MV-4-11 (cell line): ENCODE measurements around the gene RPS6KA5.
"Not testable (repeated sequence)": the region's sequence is repeated elsewhere in the genome, so short reads cannot be mapped to it uniquely, and the experiment has no call there.

Experiments used
- DNase-seq: peaks from one replicate; lab custom pipeline; 2025; lab: John Stamatoyannopoulos, UW

The RPS6KA5 gene

DNA sequence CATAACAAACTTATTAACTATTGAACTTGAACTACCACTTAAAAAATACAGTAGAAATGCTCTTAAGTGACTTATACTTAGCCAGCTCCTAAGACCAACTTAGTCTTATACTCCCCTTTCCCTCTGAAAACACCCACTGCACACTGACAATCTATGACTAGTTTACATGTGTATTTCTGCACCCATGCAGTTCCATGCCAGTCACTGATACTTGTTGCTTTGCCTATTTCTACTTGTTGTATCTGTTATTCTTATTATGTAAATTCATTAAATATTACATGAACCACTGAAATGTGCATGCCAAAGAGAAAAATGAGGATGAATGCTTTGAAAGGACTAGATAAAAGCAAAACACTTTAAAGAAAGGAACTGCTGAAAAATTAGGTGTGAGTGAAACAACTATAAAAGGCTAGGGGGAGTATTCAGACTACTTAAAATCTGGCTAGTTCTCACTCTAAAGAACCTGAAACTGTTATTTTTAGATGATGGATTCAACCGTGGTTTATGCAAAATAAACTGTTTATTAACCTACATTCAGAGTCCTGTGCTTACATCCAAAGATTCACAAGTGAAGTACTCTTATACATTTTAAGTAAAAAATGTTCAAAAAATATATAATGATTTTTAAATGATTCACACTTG lies 74.7 kb downstream of the RPS6KA5 start:
- no peak for DNase-seq

DNA sequence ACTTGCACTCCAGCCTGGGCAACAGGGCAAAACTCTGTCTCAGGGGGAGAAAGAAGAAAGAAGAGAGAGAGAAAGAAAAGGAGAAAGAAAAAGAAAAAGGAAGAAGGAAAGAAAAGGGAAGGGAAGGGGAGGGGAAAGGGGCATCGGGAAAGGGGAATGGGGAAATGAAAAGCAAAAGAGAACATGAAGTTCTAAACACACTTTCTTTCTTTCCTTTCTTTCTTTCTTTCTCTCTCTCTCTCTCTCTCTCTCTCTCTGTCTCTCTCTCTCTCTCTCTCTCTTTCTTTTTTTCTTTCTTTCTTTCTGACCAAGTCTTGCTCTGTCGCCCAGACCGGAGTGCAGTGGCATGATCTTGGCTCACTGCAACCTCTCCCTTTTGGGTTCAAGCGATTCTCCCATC lies 76.9 kb downstream of the RPS6KA5 start:
- no peak for DNase-seq

GRCh38 chr14:90981636-90982035 lies 78.8 kb downstream of the RPS6KA5 start:
- DNase-seq, result no peak

DNA sequence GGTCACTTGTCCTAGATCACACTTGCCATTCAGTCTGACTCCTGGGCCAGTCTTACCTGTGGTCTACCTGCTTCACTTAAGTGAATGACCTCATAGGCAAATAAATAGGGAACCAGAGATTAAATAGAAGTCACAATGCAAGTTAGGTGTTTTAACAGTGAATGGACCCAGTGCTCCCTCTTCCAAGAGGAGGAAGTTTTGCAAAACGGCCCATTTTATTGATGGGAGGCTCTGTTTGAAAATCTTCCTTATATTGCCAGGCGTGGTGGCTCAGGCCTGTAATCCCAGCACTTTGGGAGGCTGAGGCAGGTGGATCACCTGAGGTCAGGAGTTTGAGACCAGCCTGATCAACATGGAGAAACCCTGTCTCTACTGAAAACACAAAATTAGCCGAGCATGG lies 79.8 kb downstream of the RPS6KA5 start:
- not testable (repeated sequence) for DNase-seq

DNA sequence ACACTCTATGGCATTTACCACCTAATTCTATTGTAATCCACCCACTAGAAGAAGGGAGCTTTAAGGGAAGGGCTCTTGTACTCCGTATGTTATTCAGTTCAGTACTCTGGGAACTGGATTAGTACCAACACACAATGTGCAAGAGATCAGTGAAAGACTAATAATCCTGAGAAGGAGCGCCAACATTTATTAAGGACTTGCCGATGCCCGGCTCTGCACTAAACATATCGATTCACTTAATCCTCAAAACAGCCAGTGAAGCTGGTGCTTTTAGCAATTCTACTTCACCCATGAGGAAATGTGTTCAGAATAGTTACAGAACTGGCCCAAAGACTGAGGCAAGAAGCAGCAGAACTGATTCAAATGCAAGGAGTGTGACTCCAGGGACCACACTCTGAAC lies 80.9 kb downstream of the RPS6KA5 start:
- no peak for DNase-seq

DNA sequence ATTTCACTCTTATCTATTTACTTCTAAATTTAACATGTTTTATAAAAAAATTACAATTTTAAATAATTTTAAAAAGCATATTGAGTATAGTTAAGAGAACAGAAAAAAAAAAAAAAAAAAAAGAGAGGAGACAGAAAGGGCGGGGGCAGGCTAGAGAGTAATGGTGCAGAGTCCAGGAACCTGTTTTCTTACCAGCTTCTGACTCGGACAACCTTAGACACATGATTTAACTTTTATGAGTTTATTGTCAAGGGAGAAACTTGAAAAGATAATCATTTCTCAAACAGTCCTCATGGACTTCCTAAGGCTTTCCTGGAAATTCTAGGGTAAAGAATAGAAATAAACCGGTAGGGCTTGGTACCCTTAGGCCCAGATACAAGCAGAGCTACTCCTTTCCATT lies 84.3 kb downstream of the RPS6KA5 start:
- no peak for DNase-seq

DNA sequence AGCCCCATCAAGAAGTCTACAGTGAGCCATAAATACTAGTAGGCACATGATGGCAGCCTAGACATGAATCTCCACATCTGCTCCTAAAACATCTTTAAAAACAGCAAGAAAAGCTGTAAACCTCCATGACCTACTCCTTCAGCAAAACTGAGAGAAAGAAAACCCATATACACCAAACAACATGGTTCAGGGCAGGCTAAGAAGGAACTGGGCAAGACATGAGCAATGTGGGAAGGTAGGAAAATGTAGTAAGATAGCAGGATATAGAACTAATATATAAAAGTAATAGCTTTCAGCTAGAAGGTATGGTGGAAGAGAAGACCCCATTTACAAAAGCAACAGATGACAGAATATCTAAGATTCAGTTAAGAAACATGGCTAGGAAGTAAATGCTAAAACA lies 88.8 kb downstream of the RPS6KA5 start:
- DNase-seq, result no peak

DNA sequence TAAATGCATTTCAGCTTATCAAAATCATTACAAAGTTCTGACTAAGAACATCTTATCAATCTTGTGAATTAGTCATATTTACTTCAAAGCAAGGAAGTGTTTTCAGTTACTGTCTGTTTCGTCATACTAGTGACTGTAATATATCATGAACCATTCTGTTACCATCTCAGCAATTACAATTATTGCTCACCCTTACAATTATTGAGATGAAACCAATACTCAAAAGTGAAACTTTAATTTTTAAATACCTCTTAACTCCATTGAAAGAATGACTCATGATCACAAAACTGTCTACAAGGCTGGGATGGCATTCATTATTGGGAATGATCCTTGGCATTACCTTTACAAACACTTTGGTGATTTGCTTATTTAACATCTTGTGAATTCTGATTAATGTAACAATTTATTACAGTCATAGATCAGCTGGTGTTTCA lies 90.3 kb downstream of the RPS6KA5 start:
- DNase-seq, result peak; percentile 76

DNA sequence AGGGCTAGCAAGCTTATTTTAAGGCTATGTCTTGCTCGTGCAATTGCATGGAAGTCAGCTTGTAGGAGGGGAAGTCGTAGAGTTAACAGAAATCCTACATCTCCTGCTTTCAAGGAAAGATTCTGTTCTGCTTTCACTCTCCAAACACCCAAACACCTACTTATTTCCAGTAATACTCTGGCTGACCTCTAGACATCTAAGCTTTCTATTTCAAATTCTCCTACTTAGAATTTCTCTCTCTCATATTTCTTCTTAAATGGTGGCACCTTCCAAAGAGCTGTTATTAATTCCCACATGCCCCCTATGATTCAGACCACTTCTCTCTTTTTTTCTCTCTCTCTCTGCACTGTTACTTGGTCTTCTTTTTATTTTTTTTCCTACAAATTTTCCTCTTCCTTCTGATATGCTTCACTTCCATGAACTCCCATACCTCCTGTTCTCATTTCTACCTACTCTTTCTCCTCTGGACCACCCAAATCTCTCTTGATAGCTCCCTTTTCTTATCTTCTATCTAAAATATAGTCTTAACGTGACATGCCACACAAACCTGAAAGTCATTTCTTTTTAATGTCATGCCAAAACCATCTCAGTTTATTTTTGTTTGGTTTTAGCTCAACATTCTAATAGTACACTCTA lies 90.8 kb downstream of the RPS6KA5 start:
- DNase-seq, result peak; percentile 93

GRCh38 chr14:90968025-90968424 lies 92.4 kb downstream of the RPS6KA5 start:
- DNase-seq, result peak; percentile 81

- DNase-seq, result no peak
Observed at GRCh38 chr14:90966493-90966892, 93.9 kb downstream of the RPS6KA5 start.

GRCh38 chr14:90965765-90966164 lies 94.7 kb downstream of the RPS6KA5 start:
- no peak for DNase-seq

DNA sequence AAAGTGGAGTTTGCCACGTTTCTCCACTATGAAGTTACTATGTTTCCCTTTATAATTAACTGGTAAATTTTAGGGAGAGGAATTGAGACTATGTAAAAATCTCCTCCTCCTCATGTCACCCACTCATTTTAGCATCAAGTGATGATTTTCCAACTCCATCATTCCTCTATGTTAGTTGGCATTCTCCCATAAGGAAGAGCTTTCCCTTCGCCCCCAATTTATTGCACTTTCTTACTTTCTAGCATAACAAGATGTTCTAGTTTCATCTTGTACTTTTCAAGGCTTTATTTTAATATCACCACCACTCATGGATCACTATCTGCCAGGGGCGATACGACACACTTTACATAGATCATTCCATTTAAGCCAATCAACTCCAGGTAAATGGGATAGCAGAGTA lies 97.1 kb downstream of the RPS6KA5 start:
- no peak for DNase-seq

DNA sequence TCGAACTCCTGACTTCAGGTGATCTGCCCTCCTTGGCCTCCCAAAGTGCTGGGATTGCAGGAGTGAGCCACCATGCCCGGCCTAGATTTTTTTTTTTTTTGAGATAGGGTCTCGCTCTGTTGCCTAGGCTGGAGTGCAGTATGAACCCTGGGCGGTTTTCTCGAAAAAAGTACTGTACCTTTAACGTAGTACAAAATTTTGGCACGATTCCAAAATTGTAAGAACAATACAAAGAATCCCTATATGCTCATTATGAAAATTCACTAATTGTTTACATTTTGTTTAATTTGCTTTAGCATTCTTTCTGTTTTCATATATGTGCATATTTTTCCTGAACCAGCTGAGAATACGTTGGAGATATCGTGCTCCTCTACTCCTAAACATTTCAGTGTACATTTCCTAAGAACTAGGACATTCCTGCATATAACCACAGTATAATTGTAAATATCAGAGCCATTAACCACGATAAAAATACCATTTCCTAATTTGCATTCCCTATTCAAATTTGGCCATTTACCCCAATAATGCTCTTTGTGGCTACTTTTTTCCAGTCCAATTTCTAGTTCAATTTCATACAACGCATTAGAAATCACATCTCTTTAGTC lies 97.8 kb downstream of the RPS6KA5 start:
- DNase-seq, result no peak

DNA sequence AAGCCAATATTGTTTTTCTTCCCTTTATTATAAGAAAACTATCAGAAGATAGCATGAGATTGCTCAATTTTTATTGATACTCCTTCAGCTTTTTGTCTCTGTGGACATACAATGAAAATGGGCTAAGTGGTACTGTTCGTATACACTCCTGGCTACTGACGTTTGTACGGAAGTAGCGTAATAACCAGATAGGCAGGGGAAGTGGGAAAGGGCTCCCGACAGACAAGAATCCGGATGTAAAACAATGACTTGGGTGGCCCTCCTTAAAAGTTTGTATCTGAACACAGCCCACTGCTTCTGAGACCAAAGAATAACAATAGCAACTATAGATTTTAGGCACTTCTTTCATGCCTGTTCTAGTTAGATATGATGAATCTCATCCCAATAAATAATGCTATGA lies 99.6 kb downstream of the RPS6KA5 start:
- DNase-seq, result no peak

- no peak for DNase-seq
Observed at GRCh38 chr14:90959344-90959743, 101.1 kb downstream of the RPS6KA5 start.

DNA sequence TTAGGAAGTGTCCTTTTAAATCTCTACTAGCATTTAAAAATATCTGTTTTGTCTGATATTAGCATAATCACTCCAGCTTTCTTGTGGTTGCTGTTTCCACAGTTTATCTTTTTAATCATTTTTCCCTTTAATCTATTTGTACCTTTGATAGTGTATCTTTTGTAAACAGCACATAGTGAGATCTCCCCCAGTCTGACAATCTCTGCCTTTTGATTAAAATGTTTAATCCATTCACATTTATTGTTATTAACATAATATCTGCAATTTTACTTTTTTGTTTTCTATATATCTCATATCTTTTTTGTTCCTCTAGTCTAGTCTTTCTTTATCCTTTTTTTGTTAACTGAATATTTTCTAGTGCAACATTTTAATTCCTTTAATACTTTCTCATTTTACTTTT lies 104.2 kb downstream of the RPS6KA5 start:
- no peak for DNase-seq

DNA sequence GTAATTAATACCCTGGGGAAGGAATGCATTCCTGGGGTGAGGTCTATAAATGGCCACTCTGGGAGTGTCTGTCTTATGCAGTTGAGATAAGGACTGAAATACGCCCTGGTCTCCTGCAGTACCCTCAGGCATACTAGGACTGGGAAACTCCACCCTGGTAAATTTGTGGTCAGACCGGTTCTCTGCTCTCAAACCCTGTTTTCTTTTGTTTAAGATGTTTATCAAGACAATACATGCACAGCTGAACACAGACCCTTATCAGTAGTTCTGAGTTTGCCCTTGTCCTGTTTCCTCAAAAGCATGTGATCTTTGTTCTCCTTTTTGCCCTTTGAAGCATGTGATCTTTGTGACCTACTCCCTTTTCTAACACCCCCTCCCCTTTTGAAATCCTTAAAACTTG lies 106.8 kb downstream of the RPS6KA5 start:
- DNase-seq, result peak; percentile 18

GRCh38 chr14:90943367-90943766 lies 117.1 kb downstream of the RPS6KA5 start:
- no peak for DNase-seq

- DNase-seq, result no peak
Observed at GRCh38 chr14:90942511-90942910, 117.9 kb downstream of the RPS6KA5 start.

DNA sequence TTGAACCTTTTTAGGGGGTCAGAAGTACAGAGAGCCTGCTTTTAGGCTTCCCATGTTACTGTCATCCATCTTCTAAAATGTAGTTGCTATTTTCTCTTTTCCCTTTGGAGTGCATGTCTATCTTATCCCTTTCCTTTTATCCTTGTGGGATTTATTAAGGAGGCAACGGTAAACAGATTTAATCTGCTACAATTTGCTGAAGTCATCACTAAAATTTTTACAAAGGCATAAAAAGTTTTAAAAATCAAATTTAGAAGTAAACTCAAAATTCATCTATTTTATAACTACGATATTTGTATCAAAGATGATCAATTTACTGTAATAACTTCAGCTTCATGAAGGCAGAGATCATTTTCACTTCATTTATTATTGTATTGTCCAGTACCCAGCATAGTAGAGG lies 118.7 kb downstream of the RPS6KA5 start:
- no peak for DNase-seq

DNA sequence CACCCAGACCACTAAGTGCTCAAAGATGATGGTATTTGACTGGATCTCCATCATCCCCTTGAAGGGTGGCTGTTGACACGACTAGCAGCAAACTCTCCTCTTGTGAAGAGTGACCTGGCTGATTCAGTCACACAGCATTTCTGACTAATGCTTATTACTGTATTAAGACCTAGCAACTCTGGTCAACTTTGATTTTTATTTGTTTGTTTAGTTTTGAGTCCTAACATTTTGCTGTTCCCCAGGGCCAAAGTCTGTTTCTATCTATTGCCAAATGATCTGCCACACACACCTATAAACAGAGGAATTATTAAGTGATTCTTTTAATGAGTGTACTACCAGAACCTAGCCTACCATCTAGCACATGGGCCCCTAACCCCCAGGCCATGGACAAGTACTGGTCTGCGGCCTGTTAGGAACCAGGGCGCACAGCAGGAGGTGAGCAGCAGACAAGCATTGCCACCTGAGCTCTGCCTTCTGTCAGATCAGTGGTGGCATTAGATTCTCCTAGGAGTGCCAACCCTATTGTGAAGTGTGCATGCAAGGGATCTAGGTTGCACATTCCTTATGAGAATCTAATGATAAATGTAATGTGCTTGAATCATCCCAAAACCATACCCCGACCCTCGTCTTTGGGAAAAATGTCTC lies 120.0 kb downstream of the RPS6KA5 start:
- DNase-seq, result no peak

DNA sequence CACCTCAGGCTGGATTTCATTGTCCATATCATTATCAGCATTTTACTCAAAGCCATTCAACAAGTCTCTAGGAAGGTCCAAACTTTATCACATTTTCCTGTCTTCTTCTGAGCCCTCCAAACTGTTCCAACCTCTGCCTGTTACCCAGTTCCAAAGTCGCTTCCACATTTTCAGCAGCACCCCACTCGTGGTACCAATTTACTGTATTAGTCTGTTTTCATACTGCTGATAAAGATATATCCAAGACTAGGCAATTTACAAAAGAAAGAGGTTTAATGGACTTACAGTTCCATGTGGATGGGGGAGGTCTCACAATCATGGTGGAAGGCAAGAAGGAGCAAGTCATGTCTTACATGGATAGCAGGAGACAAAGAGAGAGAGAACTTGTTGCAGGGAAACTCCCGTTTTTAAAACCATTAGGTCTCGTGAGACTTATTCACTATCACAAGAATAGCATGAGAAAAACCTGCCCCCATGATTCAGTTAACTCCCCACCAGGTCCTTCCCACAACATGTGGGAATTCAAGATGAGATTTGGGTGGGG lies 121.1 kb downstream of the RPS6KA5 start:
- DNase-seq, result not testable (repeated sequence)
